Activated CD4-positive, alpha-beta T cell treated with anti-CD3 and anti-CD28 coated beads, Interleukin-2, amount 50 U/mL, for 4 hours (primary cell): Measurements from ENCODE around the gene OGA.

Experiments used
- DNase-seq, 2 experiments: peaks; one replicate each; pipeline ENCODE4 v3.0.0-alpha.2; 2020

OGA gene

DNA sequence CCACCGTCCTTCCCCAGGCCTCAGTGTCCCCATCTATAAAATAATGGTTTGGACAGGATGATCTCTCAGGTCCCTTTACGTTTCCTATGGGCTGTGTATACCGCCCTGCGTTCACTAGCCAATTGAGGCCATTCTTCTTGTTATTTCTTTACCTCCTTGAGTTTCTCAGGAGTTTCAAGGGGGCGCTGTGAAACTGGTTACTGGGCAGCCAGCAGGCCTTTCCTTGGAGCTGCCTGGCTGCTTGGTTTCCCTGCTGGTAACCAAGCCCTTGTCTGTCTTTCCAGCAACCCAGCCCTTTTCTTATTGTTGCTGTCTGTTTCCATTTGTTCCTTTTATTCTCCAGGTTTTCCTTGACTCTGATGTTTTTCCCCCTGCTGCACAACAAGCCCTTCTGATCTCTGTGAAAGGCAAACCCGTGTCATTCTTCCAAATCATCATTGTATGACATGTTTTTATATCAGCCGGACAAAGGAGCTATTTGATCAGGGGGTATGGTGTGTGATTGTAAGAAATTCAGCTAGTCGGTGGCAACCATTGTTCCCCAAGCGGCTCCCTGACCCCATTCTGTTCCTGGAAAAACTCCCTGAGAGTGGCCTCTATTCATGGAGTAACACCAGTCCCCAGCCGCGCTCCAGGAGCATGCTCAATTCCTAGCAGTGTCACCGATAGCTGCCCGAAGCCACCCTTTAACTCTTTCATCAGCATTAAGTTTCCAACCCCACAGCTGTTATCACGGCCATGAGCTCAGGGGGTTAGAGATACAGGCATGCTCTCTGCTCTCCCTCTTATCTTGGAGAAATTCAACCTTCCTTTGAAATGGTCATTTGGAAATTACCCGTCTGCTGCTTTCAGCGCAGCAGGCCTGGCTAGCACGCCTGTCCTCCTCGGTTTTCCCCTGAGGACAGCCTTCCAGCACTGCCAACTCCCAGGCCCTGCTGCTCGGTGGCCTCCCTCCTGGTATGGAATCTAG, 68.9 kb downstream of the OGA start:
- DNase-seq: no peak

DNA sequence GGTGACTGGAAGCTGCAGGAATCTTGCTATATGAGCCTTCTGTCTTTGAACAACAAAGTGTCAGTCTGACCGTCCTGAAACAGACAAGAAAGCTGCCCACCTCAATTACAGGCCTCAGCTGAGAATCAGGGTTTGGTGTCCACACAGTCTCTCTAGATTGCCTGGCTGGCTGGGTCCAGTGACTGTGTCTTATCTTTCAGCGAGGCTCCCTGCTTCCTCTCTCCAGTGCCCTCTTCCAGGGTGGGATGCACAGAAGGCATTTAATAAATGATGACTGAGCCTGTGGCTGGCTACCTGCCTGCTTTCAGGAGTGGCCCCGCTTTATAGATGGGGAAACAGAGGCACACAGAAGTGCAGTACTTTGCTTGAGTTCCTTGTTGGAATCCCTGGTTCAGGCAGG, 69.7 kb downstream of the OGA start:
- DNase-seq: no peak

DNA sequence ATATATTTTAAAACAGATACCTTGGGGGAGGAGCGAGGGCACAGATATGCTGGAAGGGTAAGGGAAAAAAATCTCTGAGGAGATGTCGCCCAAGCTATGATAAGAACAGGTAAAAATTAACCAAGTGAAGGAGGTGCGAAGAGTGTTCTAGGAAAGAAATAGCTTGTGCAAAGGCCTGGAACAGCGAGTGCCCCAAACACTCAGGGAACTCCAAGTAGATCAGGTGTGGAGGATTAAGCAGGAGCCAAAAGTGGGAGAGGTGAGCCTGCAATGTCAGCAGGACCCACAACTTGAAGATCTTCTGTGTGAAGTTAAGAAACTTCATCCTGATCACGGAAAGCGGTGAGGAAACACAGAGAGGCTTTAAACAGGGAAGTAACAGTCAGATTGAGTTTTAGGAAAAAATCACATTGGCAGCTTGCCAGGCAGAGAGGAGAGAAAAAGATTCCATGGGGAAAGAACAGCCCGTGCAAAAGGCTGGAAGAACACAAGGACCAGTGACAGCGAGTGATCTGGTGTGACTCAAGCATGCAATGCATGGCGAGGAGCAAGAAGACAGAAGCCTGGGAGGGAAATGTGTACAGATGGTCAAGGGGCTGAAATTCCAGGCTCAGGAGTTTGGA, 73.1 kb downstream of the OGA start:
- DNase-seq: no peak

DNA sequence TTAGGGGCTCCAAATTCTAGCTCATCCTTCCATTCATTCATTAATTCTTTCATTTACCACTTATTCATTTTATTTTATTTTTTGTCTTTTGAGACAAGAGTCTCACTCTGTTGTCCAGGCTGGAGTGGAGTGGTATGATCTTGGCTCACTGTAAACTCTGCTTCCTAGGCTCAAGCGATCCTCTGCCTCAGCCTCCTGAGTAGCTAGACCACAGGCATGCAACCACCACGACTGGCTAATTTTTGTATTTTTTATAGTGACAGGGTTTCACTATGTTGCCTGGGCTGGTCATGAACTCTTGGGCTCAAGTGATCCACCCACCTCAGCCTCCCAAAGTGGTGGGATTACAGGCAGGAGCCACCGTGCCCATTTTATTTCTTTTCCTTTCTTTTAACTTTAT, 74.0 kb downstream of the OGA start:
- DNase-seq: no peak

DNA sequence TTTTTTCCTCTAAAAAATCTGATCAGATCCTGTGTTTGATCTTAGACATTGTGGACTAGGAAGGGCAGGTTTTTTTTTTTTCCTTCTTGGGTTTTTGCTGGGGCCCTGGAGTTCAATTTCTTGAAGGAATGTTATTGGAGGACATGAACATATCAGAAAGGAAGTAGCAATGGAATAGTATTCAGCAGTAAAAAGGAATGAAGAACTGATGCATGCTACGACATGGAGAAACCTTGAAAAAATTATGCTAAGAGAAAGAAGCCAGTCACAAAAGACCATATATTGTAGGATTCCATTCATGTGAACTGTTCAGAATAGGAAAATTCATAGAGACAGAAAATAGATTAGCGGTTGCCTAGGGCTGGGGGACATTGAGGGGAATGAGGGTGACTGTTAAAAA, 76.3 kb downstream of the OGA start:
- DNase-seq: no peak

DNA sequence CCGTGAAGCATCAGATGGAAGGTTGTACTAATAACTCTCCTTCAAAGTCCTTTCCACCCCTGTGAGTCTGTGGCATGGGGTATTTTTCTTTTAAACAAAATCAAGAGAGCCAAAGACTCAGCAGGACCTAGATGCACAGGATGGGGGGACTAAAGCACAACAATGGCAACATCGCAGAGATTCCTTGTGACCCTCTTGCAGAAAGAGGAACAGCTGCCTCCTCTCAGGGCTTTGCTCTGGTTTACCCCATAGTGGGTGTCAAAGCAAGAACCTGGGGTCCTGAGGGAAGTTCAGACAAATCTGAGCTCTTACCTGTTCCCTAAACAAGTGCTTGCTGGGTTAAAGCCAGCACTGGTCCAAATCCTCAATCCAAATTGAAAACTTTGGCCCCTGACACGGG, 81.6 kb downstream of the OGA start:
- DNase-seq: no peak
